Measurements from ENCODE around the gene C11orf58. TPM values are rescaled to one million over a fixed set of nuclear protein-coding genes. Genes with fewer than 3 reads are reported as not detected.

C11orf58 gene
- total RNA-seq, 2 donors from 2014 or later, result 162 to 183 TPM

- peak overlapping the region; percentile 14 for H3K27ac Mint-ChIP-seq
- H3K9me3 Mint-ChIP-seq, result no peaks in the 10 kb centered on the region
- H3K4me3 Mint-ChIP-seq, result no peak overlapping the region
- Histone ChIP-seq H3K36me3 (ENCODE audit: control insufficient read depth, insufficient read depth, low read length) (peaks cover 8% of the 10 kb centered on the region), H3K4me3 (ENCODE audit: low read length) (no peak overlapping the region), H3K27me3 (ENCODE audit: control insufficient read depth, insufficient read depth, low read length, poor library complexity, severe bottlenecking) (no peaks in the 10 kb centered on the region), H3K9ac (ENCODE audit: extremely low read depth, low read length, poor library complexity, severe bottlenecking) (no peak overlapping the region), H3K9me3 (ENCODE audit: control insufficient read depth, low read length) (no peaks in the 10 kb centered on the region), H3K27ac (ENCODE audit: low read depth, low read length) (no peak overlapping the region), H3K4me1 (ENCODE audit: control insufficient read depth, insufficient read depth, low read length) (peaks cover 18% of the 10 kb centered on the region)
- peak; percentile 94 for DNase-seq
- peak; percentile 99 for TF ChIP-seq CTCF (conservative IDR thresholded peaks at IDR 0.05)
- WGBS, 2 experiments (ENCODE audit: insufficient coverage in 1 of 2, insufficient read length in 1 of 2), result 66 to 90% methylated on average over 9 to 17 of the region's 17 CpGs
- H3K36me3 Mint-ChIP-seq (ENCODE audit: low read depth), result no peaks in the 10 kb centered on the region
- H3K27me3 Mint-ChIP-seq (ENCODE audit: insufficient read depth), result no peaks in the 10 kb centered on the region
- H3K4me1 Mint-ChIP-seq, result peaks cover 22% of the 10 kb centered on the region
Observed at GRCh38 chr11:16788141-16789062, 50.0 kb downstream of the C11orf58 start.

GRCh38 chr11:16789063-16789420 lies 50.6 kb downstream of the C11orf58 start:
- 91 to 96% methylated on average over 8 to 13 of the region's 13 CpGs for WGBS, 2 experiments (ENCODE audit: insufficient coverage in 1 of 2, insufficient read length in 1 of 2)
- peaks cover 18% of the 10 kb centered on the region for H3K4me1 ChIP-seq (ENCODE audit: control insufficient read depth, insufficient read depth, low read length)
- Mint-ChIP-seq H3K36me3 (ENCODE audit: low read depth) (peaks cover 3% of the 10 kb centered on the region), H3K9me3 (no peaks in the 10 kb centered on the region), H3K27me3 (ENCODE audit: insufficient read depth) (no peaks in the 10 kb centered on the region), H3K4me3 (no peak overlapping the region), H3K27ac (no peak overlapping the region), H3K4me1 (peaks cover 23% of the 10 kb centered on the region)
- no peak overlapping the region for H3K9ac ChIP-seq (ENCODE audit: extremely low read depth, low read length, poor library complexity, severe bottlenecking)
- no peak overlapping the region for H3K27ac ChIP-seq (ENCODE audit: low read depth, low read length)
- peaks cover 14% of the 10 kb centered on the region for H3K36me3 ChIP-seq (ENCODE audit: control insufficient read depth, insufficient read depth, low read length)
- peak; percentile 46 for DNase-seq
- H3K27me3 ChIP-seq (ENCODE audit: control insufficient read depth, insufficient read depth, low read length, poor library complexity, severe bottlenecking), result no peaks in the 10 kb centered on the region
- no peak overlapping the region for H3K4me3 ChIP-seq (ENCODE audit: low read length)
- no peak for TF ChIP-seq CTCF (conservative IDR thresholded peaks at IDR 0.05)
- no peaks in the 10 kb centered on the region for H3K9me3 ChIP-seq (ENCODE audit: control insufficient read depth, low read length)

GRCh38 chr11:16789560-16790485 lies 51.4 kb downstream of the C11orf58 start:
- no peak for TF ChIP-seq CTCF (conservative IDR thresholded peaks at IDR 0.05)
- no peaks in the 10 kb centered on the region for H3K9me3 Mint-ChIP-seq
- peaks cover 15% of the 10 kb centered on the region for H3K36me3 ChIP-seq (ENCODE audit: control insufficient read depth, insufficient read depth, low read length)
- peaks cover 5% of the 10 kb centered on the region for H3K36me3 Mint-ChIP-seq (ENCODE audit: low read depth)
- H3K27me3 ChIP-seq (ENCODE audit: control insufficient read depth, insufficient read depth, low read length, poor library complexity, severe bottlenecking), result no peaks in the 10 kb centered on the region
- no peak overlapping the region for H3K4me3 ChIP-seq (ENCODE audit: low read length)
- no peak overlapping the region for H3K27ac ChIP-seq (ENCODE audit: low read depth, low read length)
- 93 to 98% methylated on average over 8 to 10 of the region's 10 CpGs for WGBS, 2 experiments (ENCODE audit: insufficient coverage in 1 of 2, insufficient read length in 1 of 2)
- peaks cover 12% of the 10 kb centered on the region for H3K4me1 ChIP-seq (ENCODE audit: control insufficient read depth, insufficient read depth, low read length)
- no peaks in the 10 kb centered on the region for H3K27me3 Mint-ChIP-seq (ENCODE audit: insufficient read depth)
- H3K27ac Mint-ChIP-seq, result no peak overlapping the region
- peaks cover 21% of the 10 kb centered on the region for H3K4me1 Mint-ChIP-seq
- no peak overlapping the region for H3K4me3 Mint-ChIP-seq
- no peak overlapping the region for H3K9ac ChIP-seq (ENCODE audit: extremely low read depth, low read length, poor library complexity, severe bottlenecking)
- no peak for DNase-seq
- no peaks in the 10 kb centered on the region for H3K9me3 ChIP-seq (ENCODE audit: control insufficient read depth, low read length)

Measured in endodermal cell (in vitro differentiated cells).